NCI-H146 treated with DMSO at 0.1 percent for 48 hours (cell line): ENCODE data around the gene B3GNT8.
A peak's percentile ranks its signal among the peaks of the same experiment; 100 is the strongest.
"Not testable (repeated sequence)": the region's sequence is repeated elsewhere in the genome, so short reads cannot be mapped to it uniquely, and the experiment has no call there.

Experiments
- DNase-seq: peaks from one replicate; lab custom pipeline; 2025; ENCODE audit not compliant: unreplicated experiment; lab: John Stamatoyannopoulos, UW

The B3GNT8 gene

DNA sequence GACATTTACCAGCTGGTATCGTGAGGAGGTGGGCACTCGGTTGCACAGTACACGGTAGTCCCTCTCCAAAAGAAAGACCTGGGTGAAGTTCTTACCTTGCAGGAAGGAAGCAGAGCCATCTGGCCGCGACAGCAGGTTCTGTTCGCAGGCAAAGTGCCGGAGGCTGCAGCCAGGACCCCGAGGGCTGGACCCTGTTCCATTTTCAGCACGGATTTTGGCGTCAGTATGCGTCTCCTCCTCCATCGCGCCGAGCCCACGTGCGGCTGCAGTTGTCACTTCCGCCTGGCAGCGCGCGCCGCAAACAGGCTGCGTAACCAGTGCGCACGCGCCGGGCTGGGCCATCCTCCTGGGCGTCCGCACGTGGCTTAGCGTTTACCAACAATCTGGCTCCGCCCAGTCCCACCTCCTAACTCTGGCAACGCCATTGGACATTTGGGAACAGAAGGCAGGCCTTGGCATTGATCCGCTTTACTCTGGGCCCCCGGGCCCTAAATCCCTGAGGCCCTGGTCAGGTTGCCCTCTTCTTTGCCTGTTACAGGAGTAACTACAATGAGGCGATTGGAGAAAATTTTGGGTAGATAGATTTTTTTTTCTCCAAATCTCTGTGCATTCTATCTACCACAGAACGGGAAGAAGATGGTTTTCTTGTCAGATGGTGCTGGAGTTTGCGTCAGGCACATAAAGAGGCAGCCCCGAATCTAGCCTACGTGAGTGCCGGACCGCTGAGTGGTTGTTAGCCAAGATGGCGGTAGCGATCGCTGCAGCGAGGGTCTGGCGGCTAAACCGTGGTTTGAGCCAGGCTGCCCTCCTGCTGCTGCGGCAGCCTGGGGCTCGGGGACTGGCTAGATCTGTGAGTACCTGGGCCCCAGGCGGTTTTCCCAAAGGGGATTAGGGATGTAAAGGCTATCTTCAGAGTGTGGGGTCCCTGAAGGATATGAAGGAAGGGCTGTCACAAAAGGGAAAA is 29.8 kb downstream of the B3GNT8 start, which contains the start of the genes BCKDHA and EXOSC5:
Gene BCKDHA, plus strand, starts transcription at position 733 of the 964 bp plus-strand sequence. Its CDS starts 10 bp downstream, at position 743.
Gene EXOSC5, minus strand, starts transcription at position 274 of the 964 bp plus-strand sequence. Its CDS starts 31 bp downstream, at position 243.
- peak; percentile 100 for DNase-seq

DNA sequence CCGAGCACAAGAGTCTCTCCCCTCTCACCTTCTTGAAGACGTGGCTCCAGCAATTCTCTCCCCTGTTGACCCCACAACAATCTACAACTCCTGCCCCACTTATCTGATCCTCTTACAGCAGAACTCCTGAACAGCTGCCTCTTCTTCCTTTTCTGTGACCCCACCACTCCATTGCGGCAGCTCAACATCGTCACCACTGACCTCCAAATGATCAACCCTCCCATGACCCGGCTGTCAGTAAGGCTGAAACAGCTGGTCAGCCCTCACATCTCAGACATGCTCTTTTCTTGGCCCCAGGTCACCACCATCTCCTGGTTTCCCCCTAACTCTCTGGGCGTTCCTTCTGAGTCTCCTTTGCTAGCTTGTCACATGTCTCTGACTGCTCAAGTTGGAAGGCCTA is 31.8 kb downstream of the B3GNT8 start:
- no peak for DNase-seq

DNA sequence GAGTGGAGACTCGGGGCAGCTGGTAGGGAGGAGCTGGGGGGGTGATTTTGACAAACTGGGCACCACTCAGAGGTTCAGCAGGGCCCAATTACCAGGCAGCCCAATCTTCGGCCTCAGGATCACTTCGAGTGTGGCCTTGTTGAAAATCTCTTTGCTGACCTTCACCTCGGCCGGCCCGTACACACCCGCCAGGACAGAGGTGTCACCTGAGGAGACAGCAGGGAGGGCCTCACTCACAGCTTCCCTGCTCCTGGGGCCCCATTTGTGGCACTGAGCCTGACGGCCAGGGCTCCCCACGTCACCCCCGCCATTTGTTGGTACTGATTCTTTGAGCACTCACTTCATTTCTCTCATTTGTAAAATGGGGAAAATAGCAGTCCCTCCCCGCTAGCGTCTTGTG is 34.4 kb downstream of the B3GNT8 start:
- DNase-seq, result no peak

DNA sequence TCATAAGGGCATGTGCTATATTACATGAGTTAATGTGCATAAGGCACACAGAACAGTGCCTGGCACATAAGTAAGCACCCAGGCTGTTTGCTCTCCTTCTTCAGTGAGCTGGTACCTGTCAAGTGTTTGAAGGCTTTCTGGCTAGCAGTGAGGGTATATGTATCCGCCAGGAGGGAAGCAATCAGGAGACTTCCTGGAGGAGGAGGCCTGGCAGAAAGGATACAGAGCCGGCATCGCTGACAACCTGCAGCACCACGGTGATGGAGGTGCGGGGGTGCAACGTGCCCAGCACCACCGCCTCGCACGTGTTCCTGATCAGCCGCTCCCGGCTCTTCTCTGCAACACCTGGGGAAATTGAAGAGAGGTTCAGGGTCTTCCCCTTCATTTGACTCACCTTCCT is 35.6 kb downstream of the B3GNT8 start:
- DNase-seq, result no peak

DNA sequence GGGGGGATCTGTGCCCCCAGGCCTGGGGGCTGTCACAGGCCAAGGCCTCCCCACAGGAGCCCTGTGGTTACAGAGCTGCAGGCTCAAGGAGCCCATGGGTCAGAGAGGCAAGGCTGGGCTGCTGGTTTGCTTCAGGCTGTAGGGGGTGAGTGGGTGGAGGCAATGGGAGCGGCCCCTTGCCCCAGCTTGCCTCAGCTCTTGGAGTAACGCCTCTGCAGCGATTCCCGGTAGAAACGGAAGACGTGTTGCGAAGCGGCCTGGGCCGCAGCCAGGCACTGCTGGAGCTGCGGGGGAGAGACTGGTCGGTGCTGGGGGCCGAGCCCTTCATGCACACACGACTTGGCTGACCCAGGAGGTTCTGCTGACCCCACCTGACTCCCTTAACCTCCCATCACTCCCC is 40.7 kb downstream of the B3GNT8 start:
- DNase-seq, result no peak

DNA sequence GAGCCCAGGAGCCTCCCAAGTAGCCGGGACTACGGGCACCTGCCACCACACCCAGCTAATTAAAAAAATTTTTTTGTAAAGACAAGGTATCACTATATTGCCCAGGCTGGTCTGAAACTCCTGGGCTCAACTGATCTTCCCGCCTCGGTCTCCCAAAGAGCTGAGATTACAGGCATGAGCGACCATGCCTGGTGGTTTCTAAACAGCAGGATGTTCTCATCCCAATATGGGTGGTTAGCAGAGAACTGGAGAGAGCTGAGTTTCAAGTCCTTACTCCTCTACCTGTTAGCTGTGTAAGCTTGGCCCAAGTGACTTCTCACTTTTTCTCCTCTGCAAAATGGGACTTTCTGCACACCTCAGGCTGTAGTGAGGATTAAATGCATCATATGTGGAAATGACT is 42.8 kb downstream of the B3GNT8 start:
- DNase-seq, result no peak

- DNase-seq, result not testable (repeated sequence)
Observed at GRCh38 chr19:41381536-41381935, 45.6 kb downstream of the B3GNT8 start.

- no peak for DNase-seq
Observed at GRCh38 chr19:41377977-41378709, 49.0 kb downstream of the B3GNT8 start.

DNA sequence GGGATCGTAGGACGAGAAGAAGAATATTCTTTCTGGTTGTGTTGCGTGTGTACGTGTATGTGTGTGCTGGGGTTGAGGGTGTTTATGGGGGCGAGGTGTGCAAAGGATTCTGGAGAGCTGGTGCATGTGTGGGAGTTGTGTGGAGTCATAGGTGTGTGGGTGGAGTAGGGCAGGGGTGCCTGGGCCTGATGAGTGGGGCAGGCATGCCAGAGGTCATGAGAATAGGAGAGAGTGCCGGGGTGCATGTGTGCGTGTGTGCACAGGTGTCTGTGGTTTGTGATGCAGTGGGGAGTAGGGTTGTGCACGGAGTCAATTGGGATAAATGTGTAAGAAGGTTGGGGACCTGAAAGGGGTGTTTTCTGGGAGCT is 50.2 kb downstream of the B3GNT8 start:
- no peak for DNase-seq

DNA sequence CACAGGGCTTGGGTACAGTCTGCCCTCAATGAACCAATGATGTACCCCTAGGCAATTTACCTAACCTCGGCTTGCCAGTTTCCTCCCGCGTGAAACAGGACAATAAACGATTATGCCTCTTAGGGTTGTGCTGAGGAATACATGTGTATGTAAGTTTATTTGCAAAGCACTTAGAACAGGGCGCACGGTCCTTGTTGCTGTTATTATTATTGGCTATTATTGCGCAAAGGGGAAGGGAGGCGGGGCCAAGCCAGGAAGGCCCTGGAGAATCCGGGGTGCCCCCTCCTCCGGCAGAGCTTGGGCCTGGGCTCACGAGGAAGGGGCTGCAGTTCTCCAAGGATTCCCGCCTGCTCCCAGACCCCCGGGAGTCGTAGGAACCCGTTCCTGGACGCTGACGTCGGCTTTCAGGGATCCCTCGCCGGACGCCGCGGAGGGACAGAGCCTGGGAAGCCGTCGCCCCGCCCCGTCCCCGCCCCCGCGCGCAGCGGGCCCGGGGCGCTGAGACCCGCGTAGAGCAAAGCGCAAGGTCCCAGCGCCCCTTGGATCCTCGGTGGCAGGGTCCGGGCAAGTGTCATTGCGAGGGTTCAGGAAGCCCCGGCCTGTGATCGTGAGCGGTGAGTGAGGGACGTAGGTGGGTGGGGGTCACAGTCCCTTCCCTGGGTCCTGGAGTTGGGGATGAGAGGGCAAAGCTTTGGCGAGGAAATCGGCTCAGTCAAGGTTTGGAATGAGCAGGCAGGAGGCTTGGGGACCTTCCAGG is 50.8 kb downstream of the B3GNT8 start, which contains the start of gene TMEM91:
Gene TMEM91, plus strand, starts transcription at position 293 of the 757 bp plus-strand sequence. CDS start 1,777 bp downstream, outside the sequence.
- DNase-seq, result no peak
